HepG2 (cell line): Measurements from ENCODE around the gene LSM12. TPM values are rescaled to one million over a fixed set of nuclear protein-coding genes. Genes with fewer than 3 reads are reported as not detected.

ENCODE experiments used
- FOSL1 ChIP-seq: sonication (generic); formaldehyde crosslinking; IDR thresholded peaks from 2 replicates; pipeline ENCODE4 v1.9.0; 2021; ENCODE audit warnings: missing genetic modification reagents, borderline replicate concordance
- FOXJ3 ChIP-seq: sonication (generic); formaldehyde crosslinking; IDR thresholded peaks from 2 replicates; pipeline ENCODE4 v1.4.0; 2020; ENCODE audit warnings: missing genetic modification reagents, mild to moderate bottlenecking, borderline replicate concordance
- HOXA5 ChIP-seq: sonication (generic); formaldehyde crosslinking; IDR thresholded peaks from 2 replicates; pipeline ENCODE4 v1.4.0; 2020; ENCODE audit warnings: missing genetic modification reagents
- RARG ChIP-seq: sonication (generic); formaldehyde crosslinking; IDR thresholded peaks from 2 replicates; pipeline ENCODE4 v1.4.0; 2020; ENCODE audit warnings: low read depth, mild to moderate bottlenecking, missing genetic modification reagents
- RFXAP ChIP-seq: sonication (generic); formaldehyde crosslinking; IDR thresholded peaks from 2 replicates; pipeline ENCODE4 v1.4.0; 2020; ENCODE audit warnings: missing genetic modification reagents, borderline replicate concordance
- TGIF2 ChIP-seq: IDR thresholded peaks from 2 replicates; pipeline ENCODE4 v1.6.1; 2016; ENCODE audit warnings: control low read depth, missing compliant biosample characterization
- ZNF678 ChIP-seq: sonication (generic); formaldehyde crosslinking; IDR thresholded peaks from 2 replicates; pipeline ENCODE4 v1.4.0; 2020; ENCODE audit warnings: mild to moderate bottlenecking, missing genetic modification reagents
- polyA plus RNA-seq, 8 experiments: library from polyadenylated mRNA; depleted of rRNA in 3 of 8; stranded (reverse) in 7 of 8; unstranded in 1 of 8; fragments of >200 nt; fragmentation: Illumina TruSeq in 4 of 8; extraction: Trizol in 4 of 8; gene quantifications; 2 replicates each; pipeline versions ENCODE4 v1.2.1 to v1.2.3, GENCODE V29; 2011 to 2016; ENCODE audit warnings: low read depth in 4 of 8, missing spikeins in 1 of 8, mixed read lengths in 1 of 8; ENCODE audit not compliant: insufficient read depth in 1 of 8
- total RNA-seq, 5 experiments: library from RNA; depleted of rRNA; stranded (reverse); fragments of >200 nt; fragmentation: Illumina TruSeq; extraction: Trizol; gene quantifications; 2 replicates each; pipeline ENCODE4 v1.2.3, GENCODE V29; 2016; ENCODE audit warnings: low read depth in 1 of 5
- TF ChIP-seq, protein P1 (sequence below): sonication (generic); formaldehyde crosslinking; IDR thresholded peaks from 2 replicates; pipeline ENCODE4 v1.5.0; 2020; ENCODE audit warnings: mild to moderate bottlenecking, missing genetic modification reagents, borderline replicate concordance
- TF ChIP-seq, protein P2 (sequence below), 2 experiments: sonication (generic) in 1 of 2; formaldehyde crosslinking in 1 of 2; IDR thresholded peaks; 2 replicates each; pipeline versions ENCODE4 v1.4.0 to v1.6.1; 2016 to 2020; ENCODE audit warnings: borderline replicate concordance in 1 of 2, low read depth in 1 of 2, mild to moderate bottlenecking in 1 of 2, missing genetic modification reagents in 1 of 2
- TF ChIP-seq, protein P3 (sequence below): sonication (generic); formaldehyde crosslinking; conservative IDR thresholded peaks from 2 replicates; pipeline ENCODE4 v1.8.0; 2022; ENCODE audit warnings: missing genetic modification reagents
- TF ChIP-seq, protein P4 (sequence below): sonication (generic); formaldehyde crosslinking; IDR thresholded peaks from 2 replicates; pipeline ENCODE4 v1.5.0; 2020; ENCODE audit warnings: missing genetic modification reagents, mild to moderate bottlenecking, borderline replicate concordance

The LSM12 gene
- total and polyA plus RNA-seq, 2 of the 13 experiments (the other 11 are each of a cell fraction or from before 2014, with no cell fraction given), result 52.8 to 55.7 TPM

DNA sequence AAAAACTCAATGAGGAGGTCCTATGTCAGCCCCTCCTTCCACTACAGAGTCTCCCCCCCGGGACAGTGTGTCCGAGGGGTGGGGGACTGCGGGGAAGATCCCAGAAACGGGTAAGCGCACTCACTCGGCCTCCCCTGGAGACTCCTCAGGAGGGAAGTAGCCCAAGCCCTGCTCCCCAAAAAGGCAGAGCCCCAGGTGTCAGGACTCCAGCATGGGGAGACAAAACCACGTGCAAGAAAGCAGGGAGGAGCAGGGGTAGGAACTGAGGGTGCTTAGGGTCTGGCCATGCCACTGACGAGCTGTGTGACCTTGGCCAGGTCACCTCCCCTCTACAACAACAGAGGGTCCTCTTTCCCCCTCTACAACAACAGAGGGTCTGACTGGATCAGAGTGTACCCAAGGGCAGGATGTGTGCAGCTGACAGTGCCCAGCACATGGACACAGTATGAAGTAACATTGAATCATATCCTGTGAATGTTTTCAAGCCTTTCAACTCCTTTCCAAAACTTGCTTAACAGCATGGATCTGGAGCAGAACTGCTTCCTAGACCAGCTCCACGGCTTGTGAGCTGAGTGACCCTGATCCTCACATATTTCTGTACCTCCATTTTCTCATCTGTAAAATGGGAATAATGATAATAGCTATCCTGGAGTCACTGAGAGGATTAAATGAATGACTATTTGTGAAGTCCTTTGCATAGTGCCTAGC is 64.2 kb downstream of the LSM12 start (continued):
- peak; percentile 53; the same call in 1 of the 2 replicates for TF ChIP-seq FOXJ3
- TF ChIP-seq, protein P1, sequence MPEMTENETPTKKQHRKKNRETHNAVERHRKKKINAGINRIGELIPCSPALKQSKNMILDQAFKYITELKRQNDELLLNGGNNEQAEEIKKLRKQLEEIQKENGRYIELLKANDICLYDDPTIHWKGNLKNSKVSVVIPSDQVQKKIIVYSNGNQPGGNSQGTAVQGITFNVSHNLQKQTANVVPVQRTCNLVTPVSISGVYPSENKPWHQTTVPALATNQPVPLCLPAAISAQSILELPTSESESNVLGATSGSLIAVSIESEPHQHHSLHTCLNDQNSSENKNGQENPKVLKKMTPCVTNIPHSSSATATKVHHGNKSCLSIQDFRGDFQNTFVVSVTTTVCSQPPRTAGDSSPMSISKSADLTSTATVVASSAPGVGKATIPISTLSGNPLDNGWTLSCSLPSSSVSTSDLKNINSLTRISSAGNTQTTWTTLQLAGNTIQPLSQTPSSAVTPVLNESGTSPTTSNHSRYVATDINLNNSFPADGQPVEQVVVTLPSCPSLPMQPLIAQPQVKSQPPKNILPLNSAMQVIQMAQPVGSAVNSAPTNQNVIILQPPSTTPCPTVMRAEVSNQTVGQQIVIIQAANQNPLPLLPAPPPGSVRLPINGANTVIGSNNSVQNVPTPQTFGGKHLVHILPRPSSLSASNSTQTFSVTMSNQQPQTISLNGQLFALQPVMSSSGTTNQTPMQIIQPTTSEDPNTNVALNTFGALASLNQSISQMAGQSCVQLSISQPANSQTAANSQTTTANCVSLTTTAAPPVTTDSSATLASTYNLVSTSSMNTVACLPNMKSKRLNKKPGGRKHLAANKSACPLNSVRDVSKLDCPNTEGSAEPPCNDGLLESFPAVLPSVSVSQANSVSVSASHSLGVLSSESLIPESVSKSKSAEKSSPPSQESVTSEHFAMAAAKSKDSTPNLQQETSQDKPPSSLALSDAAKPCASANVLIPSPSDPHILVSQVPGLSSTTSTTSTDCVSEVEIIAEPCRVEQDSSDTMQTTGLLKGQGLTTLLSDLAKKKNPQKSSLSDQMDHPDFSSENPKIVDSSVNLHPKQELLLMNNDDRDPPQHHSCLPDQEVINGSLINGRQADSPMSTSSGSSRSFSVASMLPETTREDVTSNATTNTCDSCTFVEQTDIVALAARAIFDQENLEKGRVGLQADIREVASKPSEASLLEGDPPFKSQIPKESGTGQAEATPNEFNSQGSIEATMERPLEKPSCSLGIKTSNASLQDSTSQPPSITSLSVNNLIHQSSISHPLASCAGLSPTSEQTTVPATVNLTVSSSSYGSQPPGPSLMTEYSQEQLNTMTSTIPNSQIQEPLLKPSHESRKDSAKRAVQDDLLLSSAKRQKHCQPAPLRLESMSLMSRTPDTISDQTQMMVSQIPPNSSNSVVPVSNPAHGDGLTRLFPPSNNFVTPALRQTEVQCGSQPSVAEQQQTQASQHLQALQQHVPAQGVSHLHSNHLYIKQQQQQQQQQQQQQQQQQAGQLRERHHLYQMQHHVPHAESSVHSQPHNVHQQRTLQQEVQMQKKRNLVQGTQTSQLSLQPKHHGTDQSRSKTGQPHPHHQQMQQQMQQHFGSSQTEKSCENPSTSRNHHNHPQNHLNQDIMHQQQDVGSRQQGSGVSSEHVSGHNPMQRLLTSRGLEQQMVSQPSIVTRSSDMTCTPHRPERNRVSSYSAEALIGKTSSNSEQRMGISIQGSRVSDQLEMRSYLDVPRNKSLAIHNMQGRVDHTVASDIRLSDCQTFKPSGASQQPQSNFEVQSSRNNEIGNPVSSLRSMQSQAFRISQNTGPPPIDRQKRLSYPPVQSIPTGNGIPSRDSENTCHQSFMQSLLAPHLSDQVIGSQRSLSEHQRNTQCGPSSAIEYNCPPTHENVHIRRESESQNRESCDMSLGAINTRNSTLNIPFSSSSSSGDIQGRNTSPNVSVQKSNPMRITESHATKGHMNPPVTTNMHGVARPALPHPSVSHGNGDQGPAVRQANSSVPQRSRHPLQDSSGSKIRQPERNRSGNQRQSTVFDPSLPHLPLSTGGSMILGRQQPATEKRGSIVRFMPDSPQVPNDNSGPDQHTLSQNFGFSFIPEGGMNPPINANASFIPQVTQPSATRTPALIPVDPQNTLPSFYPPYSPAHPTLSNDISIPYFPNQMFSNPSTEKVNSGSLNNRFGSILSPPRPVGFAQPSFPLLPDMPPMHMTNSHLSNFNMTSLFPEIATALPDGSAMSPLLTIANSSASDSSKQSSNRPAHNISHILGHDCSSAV (CRISPR knock-in tag), result no peak
- TF ChIP-seq, protein P2, sequence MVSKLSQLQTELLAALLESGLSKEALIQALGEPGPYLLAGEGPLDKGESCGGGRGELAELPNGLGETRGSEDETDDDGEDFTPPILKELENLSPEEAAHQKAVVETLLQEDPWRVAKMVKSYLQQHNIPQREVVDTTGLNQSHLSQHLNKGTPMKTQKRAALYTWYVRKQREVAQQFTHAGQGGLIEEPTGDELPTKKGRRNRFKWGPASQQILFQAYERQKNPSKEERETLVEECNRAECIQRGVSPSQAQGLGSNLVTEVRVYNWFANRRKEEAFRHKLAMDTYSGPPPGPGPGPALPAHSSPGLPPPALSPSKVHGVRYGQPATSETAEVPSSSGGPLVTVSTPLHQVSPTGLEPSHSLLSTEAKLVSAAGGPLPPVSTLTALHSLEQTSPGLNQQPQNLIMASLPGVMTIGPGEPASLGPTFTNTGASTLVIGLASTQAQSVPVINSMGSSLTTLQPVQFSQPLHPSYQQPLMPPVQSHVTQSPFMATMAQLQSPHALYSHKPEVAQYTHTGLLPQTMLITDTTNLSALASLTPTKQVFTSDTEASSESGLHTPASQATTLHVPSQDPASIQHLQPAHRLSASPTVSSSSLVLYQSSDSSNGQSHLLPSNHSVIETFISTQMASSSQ (IDR thresholded peaks at IDR 0.05; ENCODE audit: low read depth), result no peak
- TF ChIP-seq, protein P2 (CRISPR knock-in tag; IDR thresholded peaks at IDR 0.05; ENCODE audit: borderline replicate concordance), result no peak
- 0 out of 2 replicates have a peak, but pooled peaks have one; percentile 51 for TF ChIP-seq RFXAP (CRISPR knock-in tag)
- TF ChIP-seq ZNF678, result no peak
- TF ChIP-seq, protein P3, sequence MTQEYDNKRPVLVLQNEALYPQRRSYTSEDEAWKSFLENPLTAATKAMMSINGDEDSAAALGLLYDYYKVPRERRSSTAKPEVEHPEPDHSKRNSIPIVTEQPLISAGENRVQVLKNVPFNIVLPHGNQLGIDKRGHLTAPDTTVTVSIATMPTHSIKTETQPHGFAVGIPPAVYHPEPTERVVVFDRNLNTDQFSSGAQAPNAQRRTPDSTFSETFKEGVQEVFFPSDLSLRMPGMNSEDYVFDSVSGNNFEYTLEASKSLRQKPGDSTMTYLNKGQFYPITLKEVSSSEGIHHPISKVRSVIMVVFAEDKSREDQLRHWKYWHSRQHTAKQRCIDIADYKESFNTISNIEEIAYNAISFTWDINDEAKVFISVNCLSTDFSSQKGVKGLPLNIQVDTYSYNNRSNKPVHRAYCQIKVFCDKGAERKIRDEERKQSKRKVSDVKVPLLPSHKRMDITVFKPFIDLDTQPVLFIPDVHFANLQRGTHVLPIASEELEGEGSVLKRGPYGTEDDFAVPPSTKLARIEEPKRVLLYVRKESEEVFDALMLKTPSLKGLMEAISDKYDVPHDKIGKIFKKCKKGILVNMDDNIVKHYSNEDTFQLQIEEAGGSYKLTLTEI, result no peak
- TF ChIP-seq, protein P4, sequence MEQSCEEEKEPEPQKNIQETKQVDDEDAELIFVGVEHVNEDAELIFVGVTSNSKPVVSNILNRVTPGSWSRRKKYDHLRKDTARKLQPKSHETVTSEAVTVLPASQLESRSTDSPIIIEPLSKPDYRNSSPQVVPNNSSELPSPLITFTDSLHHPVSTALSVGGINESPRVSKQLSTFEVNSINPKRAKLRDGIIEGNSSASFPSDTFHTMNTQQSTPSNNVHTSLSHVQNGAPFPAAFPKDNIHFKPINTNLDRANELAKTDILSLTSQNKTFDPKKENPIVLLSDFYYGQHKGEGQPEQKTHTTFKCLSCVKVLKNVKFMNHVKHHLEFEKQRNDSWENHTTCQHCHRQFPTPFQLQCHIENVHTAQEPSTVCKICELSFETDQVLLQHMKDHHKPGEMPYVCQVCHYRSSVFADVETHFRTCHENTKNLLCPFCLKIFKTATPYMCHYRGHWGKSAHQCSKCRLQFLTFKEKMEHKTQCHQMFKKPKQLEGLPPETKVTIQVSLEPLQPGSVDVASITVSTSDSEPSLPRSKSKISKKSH, result no peak
- TF ChIP-seq RARG (CRISPR knock-in tag), result no peak
- peak; percentile 44; the same call in 1 of the 2 replicates for TF ChIP-seq FOSL1 (CRISPR knock-in tag)
- peak; percentile 88 for TF ChIP-seq HOXA5
- TF ChIP-seq TGIF2 (CRISPR knock-in tag), result peak; percentile 80; the same call in 1 of the 2 replicates
